G401 (cell line): Measurements from ENCODE around the gene ZKSCAN5. TPM values are rescaled to one million over a fixed set of nuclear protein-coding genes. Genes with fewer than 3 reads are reported as not detected.

Experiments
- DNase-seq: peaks from one replicate; pipeline ENCODE4 v3.0.0-alpha.2; 2015; ENCODE audit warnings: low spot score
- in situ Hi-C: cut with HindIII; loops from 2 replicates; pipeline ENCODE4 v1.10.0; 2016; ENCODE audit warnings: low sequenced_read_pairs, mixed read lengths
- total RNA-seq: library from RNA; depleted of rRNA; stranded (reverse); fragments of >200 nt; shearing (Covaris generic); gene quantifications from 2 replicates; pipeline ENCODE4 v1.2.3, GENCODE V29; 2014; rRNA removed

Gene ZKSCAN5
- 18.6 and 23.1 TPM in 2 replicates for total RNA-seq

DNA sequence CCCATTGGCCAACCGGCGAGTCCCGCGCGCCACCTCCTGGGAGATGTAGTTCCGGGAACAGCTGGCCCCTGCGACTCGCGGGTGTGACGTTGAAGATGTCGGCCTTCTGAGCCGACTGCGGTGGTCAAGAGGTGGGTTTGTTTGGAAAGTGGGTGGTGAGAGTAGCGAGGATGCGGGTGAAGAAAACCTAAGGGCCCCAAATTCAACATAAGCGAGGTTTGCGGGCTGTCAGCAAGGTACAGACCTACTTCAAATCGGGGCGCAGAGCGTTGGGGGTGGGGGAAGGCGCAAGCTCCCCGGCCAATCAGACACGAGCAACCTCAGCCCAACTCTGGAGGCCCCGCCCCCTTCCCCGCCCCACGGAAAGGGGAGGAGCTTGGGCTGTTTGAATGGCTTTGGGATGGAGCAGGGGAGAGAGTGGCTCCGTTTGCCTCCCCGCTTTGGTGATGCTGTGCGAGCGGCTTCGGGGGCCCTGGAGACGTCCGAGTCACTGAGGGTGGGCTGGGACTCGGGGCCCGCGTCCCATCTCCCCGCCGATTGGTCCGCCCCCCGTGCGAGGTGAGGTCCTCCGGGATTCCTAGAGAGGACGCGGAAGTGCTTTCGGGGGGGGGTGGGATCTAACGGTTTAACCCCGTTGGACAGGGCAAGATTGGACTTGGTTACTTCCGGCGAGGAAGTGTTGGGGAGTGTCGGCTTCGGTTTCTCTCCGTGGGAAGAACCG, at the start of gene ZKSCAN5:
ZKSCAN5 (plus strand) TSS at position 60 of the 721 bp plus-strand sequence. CDS start 1,383 bp downstream, outside the sequence.
- DNase-seq, result peak; percentile 97
- in situ Hi-C loops, result no loop called here

DNA sequence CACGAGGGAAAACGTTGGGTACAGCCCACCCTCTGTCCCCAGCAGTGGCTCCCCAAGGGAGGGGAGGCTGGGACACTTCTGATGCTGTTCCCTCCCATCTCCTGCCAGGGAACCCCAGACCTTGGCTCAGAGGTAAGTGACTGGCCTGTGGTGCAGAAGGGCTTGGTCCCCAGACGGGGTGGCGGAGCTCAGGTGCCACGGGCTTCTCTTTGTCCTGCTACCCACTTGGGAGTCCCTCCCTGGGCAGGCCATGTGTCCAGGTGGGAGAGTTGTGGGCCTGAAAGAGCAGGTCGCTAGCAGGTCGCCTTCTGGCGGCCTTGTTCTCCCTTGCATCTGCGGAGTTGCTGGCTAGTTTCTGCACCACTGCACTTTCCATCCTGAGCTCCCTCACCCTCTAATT, 48.6 kb upstream of the ZKSCAN5 start:
- in situ Hi-C loops, result no loop called here
- no peak for DNase-seq

DNA sequence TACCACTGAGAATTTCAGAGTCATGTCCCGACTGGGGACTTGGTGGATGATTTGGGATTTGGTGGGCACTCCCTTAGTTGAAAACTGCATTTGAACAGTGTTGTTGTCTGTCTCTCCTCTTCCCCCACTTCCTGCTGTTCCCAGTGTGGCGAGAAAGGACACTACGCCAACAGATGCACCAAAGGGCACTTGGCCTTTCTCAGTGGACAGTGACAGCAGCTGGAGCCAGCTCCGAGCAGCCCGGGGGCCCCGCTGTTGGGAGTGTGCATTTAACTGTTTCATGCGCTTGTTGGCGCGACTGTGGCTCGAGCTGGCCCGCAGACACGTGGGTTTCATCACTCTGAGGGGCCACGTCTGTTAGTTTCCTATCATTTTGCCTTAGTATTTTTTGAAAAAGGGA, 48.2 kb upstream of the ZKSCAN5 start:
- no peak for DNase-seq
- in situ Hi-C loops, result no loop called here

DNA sequence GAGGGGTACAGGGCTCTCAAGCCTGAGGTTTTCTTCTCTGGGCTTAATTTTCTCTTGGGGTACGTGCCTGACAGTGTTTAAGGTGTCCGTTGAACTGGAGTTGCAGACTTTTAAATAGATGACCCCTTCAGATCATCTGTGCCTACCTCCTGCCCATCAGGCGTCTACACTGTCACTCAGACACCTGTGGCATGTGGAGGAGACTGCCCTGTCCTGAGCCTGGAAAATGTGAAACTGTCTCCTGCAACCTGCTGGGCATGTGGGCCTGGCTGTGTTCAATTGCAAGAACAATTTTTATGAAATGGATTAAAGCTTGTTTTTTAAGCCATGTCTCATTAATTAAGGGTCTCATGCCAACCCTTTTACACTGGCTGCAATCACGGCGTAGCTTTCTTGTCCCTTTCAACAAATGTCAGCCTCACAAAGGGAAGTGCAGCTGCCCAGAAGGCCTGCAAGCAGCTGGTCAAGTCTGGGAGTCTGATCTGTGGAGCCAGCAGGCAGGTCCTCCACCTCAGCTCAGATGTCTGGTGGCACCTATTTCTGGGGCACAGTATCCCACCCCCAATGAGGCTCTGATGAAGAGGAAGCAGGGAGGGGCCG, 47.3 kb upstream of the ZKSCAN5 start:
- in situ Hi-C loops, result no loop called here
- DNase-seq, result no peak

DNA sequence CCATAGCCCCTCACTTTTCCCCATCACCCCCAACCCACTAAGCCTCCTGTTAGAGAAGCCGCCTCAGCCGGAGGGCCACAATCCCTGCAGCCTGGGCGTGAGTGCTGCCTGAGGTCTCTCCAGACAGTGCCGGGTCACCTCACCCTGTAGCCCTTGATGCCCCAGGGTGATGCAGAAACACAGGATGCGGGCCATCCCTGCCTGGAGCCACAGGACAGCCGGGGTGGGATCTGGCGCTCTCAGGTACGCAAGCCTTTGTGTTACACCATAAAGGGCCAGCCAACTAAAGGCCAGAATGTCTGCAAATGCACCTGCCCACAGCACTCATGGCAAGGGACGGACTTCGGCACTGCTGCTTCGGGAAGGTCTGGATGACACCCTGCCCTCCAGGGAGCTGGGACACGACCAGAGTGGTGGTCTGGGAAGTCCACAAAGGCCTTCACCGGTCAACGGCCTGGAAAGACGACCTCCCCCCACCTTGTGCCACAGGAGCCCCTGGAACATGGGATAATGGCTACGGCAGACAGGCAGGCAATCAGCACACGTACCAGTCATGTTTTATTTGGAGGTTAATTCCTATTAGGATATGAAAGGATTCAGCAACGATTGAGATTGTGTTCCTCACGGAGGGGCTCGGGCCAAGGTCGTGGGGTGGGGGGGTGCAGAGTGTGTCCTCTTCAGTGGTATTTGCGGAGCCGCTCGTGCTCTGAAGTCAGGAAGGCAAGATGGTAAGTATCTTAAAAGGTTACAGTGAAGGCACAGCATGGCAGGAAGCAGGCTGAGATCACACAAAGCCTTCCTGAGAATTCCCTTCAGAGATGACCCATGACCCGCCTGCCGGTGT, 46.6 kb upstream of the ZKSCAN5 start:
- DNase-seq, result no peak

DNA sequence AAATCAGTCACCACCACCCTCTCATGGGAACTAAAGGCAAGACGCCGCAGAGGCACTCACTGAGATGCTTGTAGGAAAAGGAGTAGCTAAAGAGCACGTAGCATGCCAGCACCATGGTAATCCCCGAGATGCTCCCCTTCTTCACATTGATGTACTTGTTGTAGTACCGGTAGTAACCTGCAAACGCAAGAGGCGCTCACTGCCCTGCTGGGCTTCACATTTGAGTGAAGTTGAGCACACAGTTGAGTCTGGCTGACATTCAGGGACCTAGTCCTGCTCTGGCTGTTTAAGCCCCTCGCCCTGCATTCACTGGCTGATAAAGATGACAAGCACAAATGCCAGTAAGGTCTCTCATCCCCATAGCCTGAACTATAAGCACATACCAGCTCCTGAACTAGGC, 45.4 kb upstream of the ZKSCAN5 start:
- DNase-seq, result no peak
- in situ Hi-C loops, result no loop called here

More for the DNA sequence above, 46.6 kb upstream of the ZKSCAN5 start:
- in situ Hi-C loops, result no loop called here

DNA sequence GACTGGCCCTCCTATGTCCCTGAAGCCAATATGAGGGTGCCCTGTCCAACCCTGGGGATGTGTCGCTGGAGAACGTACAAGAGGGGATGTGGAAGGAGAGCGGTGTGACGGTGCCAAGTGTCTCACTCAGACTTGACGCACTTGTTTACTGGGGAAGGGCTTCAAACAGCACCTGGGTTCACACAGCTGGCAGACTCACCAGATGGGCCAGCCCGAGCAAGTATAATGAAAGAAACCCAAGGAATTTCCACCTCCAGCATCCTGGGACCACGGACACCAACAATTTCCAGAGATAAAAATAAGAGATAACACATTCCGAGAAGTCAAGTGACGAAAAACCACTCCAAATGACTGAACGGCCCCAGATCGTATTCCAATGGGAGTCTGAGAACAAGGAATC, 43.8 kb upstream of the ZKSCAN5 start:
- in situ Hi-C loops, result no loop called here
- no peak for DNase-seq

DNA sequence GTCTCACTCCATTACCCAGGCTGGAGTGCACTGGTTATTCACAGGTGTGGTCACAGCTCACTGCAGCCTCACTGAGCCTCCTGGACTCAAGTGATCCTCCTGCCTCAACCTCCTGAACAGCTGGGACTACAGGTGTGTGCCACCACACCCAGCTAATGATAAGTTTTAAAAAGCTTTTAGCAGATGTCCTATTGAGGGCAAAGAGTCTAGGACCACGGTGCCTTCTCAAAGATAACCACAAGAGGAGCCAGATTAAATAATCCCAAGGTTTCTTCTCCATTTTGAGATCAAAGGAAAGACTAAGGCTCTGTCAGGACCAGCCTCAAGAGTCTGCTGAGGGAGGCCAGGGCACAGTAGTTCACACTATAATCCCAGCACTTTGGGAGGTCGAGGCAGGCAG, 43.2 kb upstream of the ZKSCAN5 start:
- DNase-seq, result no peak
- in situ Hi-C loops, result no loop called here

DNA sequence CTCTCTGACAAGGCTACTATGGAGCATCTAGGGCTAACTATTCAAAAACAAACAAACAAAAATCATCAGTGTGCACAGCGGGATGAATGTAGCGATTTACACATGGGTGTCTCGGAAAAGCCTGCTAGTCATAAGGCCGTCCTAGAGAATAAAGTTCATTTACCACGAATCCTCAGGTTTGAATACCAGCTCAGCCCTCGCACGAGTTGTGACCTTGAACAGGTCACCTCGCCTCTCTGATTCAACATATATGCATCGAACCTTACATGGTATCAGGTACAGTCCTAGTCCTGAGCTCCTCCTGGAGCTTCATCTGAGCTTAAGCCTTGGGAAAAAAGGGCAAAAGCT, 39.1 kb upstream of the ZKSCAN5 start:
- no peak for DNase-seq
- in situ Hi-C loops, result no loop called here

DNA sequence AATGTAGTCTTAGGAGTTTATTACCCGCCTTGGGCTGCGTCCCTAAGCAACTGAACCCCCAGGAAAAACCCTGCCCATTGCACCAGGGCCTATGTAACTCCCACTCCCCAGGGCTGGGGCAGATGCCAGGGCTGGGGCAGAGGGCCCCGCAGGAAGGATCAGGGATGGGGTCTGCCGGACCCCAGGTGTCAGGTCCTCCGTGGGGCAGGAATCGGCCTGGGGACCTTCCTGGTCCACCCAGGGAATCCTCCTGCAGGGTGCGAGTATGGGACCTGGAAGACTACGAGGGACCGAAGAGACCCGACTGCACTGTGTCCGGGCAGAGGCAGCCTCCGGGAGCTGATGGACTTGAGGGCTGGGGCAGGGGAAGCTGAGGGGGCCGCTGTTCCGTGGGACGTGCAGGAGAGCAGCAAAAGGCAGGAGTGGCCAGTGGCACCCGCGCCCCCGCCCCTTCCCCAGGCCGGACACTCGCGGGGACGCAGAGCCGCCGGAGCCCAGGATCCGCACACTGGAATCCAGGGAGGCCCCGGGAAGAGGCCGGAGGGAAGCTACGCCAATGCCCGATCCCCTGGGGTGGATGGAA, 36.0 kb upstream of the ZKSCAN5 start:
- DNase-seq, result no peak
- in situ Hi-C loops, result no loop called here

DNA sequence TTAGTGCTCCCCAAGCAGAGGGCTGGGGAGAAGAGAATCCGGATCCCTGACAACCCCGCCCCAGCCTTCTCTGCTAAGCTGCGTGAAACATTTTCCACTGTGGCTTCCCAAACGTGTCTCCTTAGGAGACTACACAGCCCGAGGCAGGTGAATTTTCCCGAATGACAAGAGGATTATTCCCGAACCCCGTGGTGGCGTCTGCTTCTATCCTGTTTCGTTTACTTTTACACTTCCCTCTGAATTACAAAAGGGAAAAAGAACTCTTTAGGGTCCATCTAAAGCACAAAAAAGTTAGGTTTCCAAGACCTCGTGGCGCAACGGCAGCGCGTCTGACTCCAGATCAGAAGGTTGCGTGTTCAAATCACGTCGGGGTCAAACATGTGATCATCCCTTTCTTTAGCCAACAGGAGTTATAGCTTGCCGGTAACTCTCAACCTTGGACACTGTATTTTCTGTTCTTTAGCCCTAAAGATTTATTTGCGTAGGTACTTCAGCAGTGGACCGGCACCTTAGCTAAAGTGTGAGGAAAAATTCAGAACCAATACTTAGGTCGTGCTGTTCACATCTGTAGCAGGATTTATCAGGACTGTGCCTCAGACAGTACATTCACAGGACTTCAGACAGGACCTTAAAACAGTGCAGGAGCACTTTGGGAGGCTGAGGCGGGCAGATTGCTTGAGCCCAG, 34.9 kb upstream of the ZKSCAN5 start:
- in situ Hi-C loops, result no loop called here
- DNase-seq, result peak; percentile 37

DNA sequence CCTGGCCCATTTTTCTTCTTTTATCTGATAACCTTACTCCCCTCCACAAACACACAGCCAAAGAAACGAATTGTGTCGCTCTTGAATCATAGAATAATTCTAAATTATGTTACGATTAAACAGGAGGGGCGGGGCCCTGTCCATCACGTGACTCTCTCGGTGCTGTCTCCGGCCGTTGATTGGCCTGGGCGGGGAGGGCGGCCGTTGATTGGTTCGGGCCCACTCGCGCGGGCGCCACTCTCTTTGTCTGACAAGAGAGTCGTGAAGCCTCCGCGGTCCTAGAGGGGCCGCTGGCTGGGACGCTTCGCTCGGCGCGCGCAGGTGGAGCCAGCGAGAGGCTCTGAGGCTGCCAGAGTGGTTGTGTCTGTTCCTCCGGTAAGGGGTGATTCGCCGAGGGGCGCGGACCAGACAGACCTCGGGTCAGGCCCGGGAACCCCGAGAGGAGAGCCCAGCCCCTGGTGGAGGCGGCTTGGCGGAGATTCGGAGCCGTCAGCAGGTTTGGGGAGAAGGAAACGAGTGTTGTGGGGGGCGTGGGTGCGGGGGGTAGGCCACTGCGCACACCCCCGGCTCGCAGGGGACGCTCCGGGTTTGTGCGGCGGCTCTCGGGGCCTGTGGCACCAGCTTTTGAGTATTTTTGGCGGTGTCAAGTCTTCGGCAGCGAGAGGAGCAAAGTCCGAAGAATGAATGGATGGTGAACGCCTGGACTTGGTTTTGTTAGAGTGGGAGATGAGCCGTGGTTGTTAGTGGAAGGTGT, 31.7 kb upstream of the ZKSCAN5 start, which contains the start of gene ZNF789:
ZNF789 (plus strand) TSS at position 330 of the 754 bp plus-strand sequence. CDS start 3,567 bp downstream, outside the sequence.
- peak; percentile 97 for DNase-seq
- in situ Hi-C loops, result no loop called here

DNA sequence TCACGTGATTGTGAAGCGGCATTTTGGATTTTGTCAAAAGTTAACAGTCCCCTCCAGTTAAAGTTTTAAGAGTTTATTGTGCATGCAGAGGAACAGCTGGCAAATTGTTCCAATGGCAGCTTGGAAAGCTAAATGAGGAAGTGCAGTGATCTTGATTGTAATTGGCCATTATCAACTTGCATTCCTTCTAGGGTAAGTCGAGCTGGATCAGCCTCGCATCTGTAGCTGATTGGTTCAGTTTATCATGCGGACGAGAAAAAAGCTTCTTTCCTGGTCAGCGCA, 31.2 kb upstream of the ZKSCAN5 start:
- in situ Hi-C loops, result no loop called here

DNA sequence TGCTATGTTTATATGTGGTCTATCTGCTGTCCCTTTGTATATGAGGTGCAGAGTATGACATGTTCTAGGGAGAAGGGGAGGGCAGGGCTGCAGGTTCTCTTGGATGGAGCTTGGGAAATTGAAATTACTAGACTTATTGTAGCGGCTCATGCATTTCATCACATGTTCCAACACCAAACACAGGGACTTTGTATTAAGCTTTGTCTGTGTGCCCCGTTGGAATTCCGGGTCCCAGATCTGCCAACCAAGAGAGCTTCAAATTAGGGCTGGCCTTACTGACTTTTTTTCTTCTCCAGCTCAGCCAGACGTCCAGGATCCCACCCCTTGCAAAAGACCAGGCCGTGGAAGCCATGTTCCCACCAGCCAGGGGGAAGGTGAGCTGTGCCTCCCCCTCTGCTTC, 28.4 kb upstream of the ZKSCAN5 start:
- DNase-seq, result no peak
- in situ Hi-C loops, result no loop called here

More for the DNA sequence above, 31.2 kb upstream of the ZKSCAN5 start:
- peak; percentile 27 for DNase-seq

DNA sequence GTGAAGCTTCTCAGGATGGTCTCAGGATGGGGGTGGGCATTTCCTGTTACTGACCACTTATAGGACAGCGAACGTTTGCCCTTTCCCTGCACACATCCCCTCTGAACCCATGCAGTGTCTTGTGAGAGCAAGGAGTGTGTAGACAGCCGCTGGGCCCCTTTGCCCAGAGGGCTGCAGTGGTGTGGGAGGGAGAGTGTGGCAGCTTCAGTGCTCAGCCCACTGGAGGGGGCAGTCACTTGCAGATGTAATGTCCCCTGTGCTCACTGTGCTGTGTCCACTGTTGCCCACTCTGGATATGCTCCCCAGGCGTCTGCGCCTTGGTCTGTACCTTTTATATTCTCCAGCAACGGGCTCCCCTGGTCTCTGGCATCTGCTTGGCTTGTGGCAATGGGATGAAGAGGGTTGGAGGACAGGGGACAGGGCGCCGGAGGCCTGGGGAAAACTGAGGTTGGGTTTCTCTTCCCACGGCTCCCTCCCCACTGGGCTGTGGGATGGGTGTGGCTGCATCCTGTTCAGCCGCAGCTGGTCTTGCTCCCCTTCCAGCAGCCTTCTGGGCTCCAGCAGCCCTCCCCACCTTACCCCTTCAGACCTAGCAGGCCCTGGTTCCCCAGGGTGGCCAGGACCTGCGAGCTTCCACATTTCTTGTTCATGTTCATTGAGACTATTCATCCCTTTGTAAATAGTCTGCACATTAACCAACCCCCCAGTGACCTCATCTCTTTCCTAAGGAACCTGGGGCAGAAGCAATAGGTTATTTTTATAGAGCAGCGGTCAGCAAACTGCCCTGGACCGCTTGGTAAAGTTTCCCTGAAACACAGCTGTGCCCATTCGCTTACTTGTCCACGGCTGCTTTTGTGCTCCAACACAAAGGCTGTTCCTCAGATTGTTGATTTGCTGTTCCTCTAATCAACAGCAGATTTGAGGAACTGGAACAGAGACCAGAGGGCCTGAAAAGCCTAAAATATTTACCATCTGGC, 25.7 kb upstream of the ZKSCAN5 start:
- in situ Hi-C loops, result no loop called here
- no peak for DNase-seq

DNA sequence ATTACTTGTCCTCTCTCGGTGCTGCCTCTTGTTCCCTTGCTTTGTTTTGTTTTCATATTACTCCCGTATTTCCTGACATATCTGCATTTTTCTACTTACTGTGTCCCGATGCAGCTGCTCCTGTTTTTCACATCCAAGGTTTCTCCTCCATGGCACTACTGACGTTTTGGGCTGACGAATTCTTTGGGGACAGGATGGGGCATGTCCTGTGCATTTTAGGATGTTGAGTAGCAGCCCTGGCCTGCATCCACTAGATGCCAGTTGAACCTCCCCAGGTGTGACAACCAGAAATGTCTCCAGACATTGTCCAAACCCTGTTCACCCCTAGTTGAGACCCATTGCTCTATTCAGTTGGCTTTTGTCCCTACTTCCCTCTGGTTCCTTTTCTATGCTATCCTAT, 19.4 kb upstream of the ZKSCAN5 start:
- no peak for DNase-seq
- in situ Hi-C loops, result no loop called here

DNA sequence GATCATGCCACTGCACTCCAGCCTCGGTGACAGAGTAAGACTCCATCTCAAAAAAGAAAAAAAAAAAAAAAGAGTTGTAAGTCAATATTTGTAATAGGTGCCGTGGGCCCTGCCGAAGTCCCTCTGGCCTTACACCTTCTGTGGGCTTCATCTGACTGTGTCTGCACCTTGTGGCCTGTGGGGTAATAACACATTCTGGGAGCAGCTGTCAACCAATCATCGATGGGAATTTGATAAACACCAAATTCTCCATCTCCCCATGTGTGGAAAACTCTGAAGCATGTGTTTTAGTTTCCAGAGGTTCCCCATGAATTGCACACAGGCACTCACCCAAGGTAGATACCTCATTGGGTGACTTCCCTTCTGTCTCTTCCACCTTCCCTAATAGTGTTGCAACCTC, 15.2 kb upstream of the ZKSCAN5 start:
- DNase-seq, result no peak
- in situ Hi-C loops, result no loop called here

DNA sequence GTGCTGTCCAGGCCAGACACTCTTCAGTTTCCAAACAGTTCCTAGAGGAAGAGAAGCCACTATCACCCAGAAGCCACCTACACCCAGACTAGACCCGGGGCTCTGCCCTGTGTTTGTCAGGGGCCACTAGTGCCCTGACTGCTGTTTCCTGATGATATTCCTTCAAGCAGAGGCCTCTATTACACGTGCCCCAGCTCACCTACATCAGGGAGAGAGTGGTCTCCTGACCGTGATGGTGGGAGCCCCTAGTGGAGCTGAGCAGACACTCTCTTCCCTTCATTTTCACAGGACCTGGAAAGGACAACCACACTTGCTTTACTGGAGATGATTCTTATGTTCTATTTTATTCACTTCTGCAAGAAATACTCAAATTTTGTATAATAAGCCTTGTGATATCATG, 13.6 kb upstream of the ZKSCAN5 start:
- in situ Hi-C loops, result no loop called here
- no peak for DNase-seq
